WTC11 (cell line): ENCODE measurements around the gene ERC1.

Experiments
- ATF1 ChIP-seq: sonication (generic); formaldehyde crosslinking; IDR thresholded peaks from 2 replicates; pipeline ENCODE4 v1.8.1; 2023; ENCODE audit warnings: mild to moderate bottlenecking, moderate library complexity, missing genetic modification reagents
- ATF2 ChIP-seq: sonication (generic); formaldehyde crosslinking; IDR thresholded peaks from 2 replicates; pipeline ENCODE4 v1.8.1; 2022; ENCODE audit warnings: low read depth, missing genetic modification reagents, borderline replicate concordance
- CTCF ChIP-seq: fragments of 200-600 bp; IDR thresholded peaks from 2 replicates; pipeline ENCODE4 v1.8.0; 2022; ENCODE audit warnings: antibody characterized with exemption
- ESRRA ChIP-seq: sonication (generic); formaldehyde crosslinking; IDR thresholded peaks from 2 replicates; pipeline ENCODE4 v1.8.1; 2022; ENCODE audit warnings: mild to moderate bottlenecking, missing genetic modification reagents, borderline replicate concordance
- FOXP4 ChIP-seq: sonication (generic); formaldehyde crosslinking; IDR thresholded peaks from 2 replicates; pipeline ENCODE4 v1.8.0; 2022; ENCODE audit warnings: mild to moderate bottlenecking, missing genetic modification reagents
- MXD4 ChIP-seq: fragments of 250-450 bp; sonication (Bioruptor Pico); IDR thresholded peaks from 2 replicates; pipeline ENCODE4 v1.8.0; 2021; ENCODE audit warnings: mild to moderate bottlenecking, moderate library complexity, borderline replicate concordance
- SMAD3 ChIP-seq: sonication (generic); formaldehyde crosslinking; IDR thresholded peaks from 2 replicates; pipeline ENCODE4 v1.8.0; 2022; ENCODE audit warnings: missing genetic modification reagents, mild to moderate bottlenecking, borderline replicate concordance
- TCF7 ChIP-seq: sonication (generic); formaldehyde crosslinking; IDR thresholded peaks from 2 replicates; pipeline ENCODE4 v1.8.0; 2022; ENCODE audit warnings: mild to moderate bottlenecking, low read depth, missing genetic modification reagents, moderate library complexity
- USF2 ChIP-seq: sonication (generic); formaldehyde crosslinking; IDR thresholded peaks from 2 replicates; pipeline ENCODE4 v1.8.1; 2023; ENCODE audit warnings: mild to moderate bottlenecking, missing genetic modification reagents, moderate library complexity

- TF ChIP-seq TCF7 = no peak
- no peak for TF ChIP-seq CTCF
- no peak for TF ChIP-seq ATF1 (CRISPR knock-in tag)
- TF ChIP-seq MXD4 = no peak
- TF ChIP-seq SMAD3 (CRISPR knock-in tag) = no peak
- no peak for TF ChIP-seq ESRRA (CRISPR knock-in tag)
- TF ChIP-seq ATF2 (CRISPR knock-in tag) = no peak
- no peak for TF ChIP-seq USF2
- no peak for TF ChIP-seq FOXP4 (CRISPR knock-in tag)
Measured at GRCh38 chr12:1375323-1375722, 384.3 kb downstream of the ERC1 start.
